CD4-positive, alpha-beta T cell (primary cell): Measurements from ENCODE around the gene ERC2. TPM values are rescaled to one million over a fixed set of nuclear protein-coding genes. Genes with fewer than 3 reads are reported as not detected.

ENCODE experiments used
- ATAC-seq: fragments of 200-7000 bp; cut with Tn5 transposase; one replicate; pipeline ENCODE4 v1.10.0; 2022; ENCODE audit warnings: mild to moderate bottlenecking; ENCODE audit not compliant: poor library complexity
- CTCF ChIA-PET: fragments of 350-600 bp; sonication (Branson Sonifier 250); formaldehyde crosslinking; loops from one replicate; lab custom pipeline; 2021; ENCODE audit warnings: antibody characterized with exemption, inconsistent platforms; lab: Charles Lee
- POLR2A ChIA-PET: fragments of 350-600 bp; sonication (Branson Sonifier 250); formaldehyde crosslinking; loops from one replicate; lab custom pipeline; 2021; ENCODE audit warnings: antibody characterized with exemption, inconsistent platforms; lab: Charles Lee
- DNase-seq, 14 experiments: peaks; one replicate each; pipeline ENCODE4 v3.0.0-alpha.2; 2013 to 2020; ENCODE audit warnings: mixed read lengths in 2 of 14
- H3K27ac ChIP-seq, 2 donors: one replicate each; pipeline versions ENCODE4 v1.5.1 to v1.7.0; 2013; ENCODE audit warnings: low read length in 2 of 2, low read depth in 1 of 2, mild to moderate bottlenecking in 1 of 2
- H3K27me3 ChIP-seq, 2 experiments: 1 replicate in 1 of 2; 2 replicates in 1 of 2; pipeline versions ENCODE4 v1.6.1 to v1.7.0; 2013; ENCODE audit warnings: low read length in 2 of 2, control low read depth in 1 of 2, mild to moderate bottlenecking in 1 of 2, moderate library complexity in 1 of 2; ENCODE audit not compliant: insufficient read depth in 2 of 2, control insufficient read depth in 1 of 2
- H3K36me3 ChIP-seq: one replicate; pipeline ENCODE4 v1.6.1; 2013; ENCODE audit warnings: low read length, control low read depth; ENCODE audit not compliant: insufficient read depth
- H3K4me1 ChIP-seq: one replicate; pipeline ENCODE4 v1.6.1; 2013; ENCODE audit warnings: low read length, control low read depth; ENCODE audit not compliant: insufficient read depth
- H3K4me3 ChIP-seq: one replicate; pipeline ENCODE4 v1.5.1; 2013; ENCODE audit warnings: mild to moderate bottlenecking, low read length, moderate library complexity
- H3K9me3 ChIP-seq, 2 experiments: 1 replicate in 1 of 2; 2 replicates in 1 of 2; pipeline versions ENCODE4 v1.6.1 to v1.7.0; 2013; ENCODE audit warnings: low read length in 2 of 2, mild to moderate bottlenecking in 2 of 2, control low read depth in 1 of 2, moderate library complexity in 1 of 2; ENCODE audit not compliant: control insufficient read depth in 1 of 2, insufficient read depth in 1 of 2
- H3K27ac Mint-ChIP-seq: one replicate; pipeline ENCODE4 v1.8.0; 2020; ENCODE audit warnings: mixed read lengths
- H3K27me3 Mint-ChIP-seq: one replicate; pipeline ENCODE4 v1.8.0; 2021; ENCODE audit warnings: mixed read lengths
- H3K36me3 Mint-ChIP-seq: one replicate; pipeline ENCODE4 v1.8.0; 2021; ENCODE audit warnings: low read depth, mixed read lengths
- H3K4me1 Mint-ChIP-seq: one replicate; pipeline ENCODE4 v1.8.0; 2021; ENCODE audit warnings: low read depth, mixed read lengths
- H3K4me3 Mint-ChIP-seq: one replicate; pipeline ENCODE4 v1.8.0; 2020; ENCODE audit warnings: mild to moderate bottlenecking, mixed read lengths
- H3K9me3 Mint-ChIP-seq: one replicate; pipeline ENCODE4 v1.8.0; 2020; ENCODE audit warnings: mixed read lengths
- intact Hi-C, 2 experiments: fragments of 100-400 bp; cut with DNase I in 1 of 2; cut with micrococcal nuclease in 1 of 2; formaldehyde crosslinking; loops; one replicate each; pipeline versions ENCODE4 v1.15.1 to v1.9.0; 2023 to 2025; cut with DNase I, micrococcal nuclease
- total RNA-seq, 174 experiments: library from RNA in 2 of 174; stranded (reverse) in 2 of 174; gene quantifications; one replicate each; pipeline ENCODE4 v1.2.3 and lab custom pipeline; 2021 to 2026
- TF ChIP-seq, protein P1 (sequence below): fragments of 200-600 bp; IDR thresholded peaks from one replicate; pipeline ENCODE4 v1.8.0; 2022; ENCODE audit warnings: antibody characterized with exemption, mild to moderate bottlenecking

ERC2 gene
- total RNA-seq, 2 experiments from 2014 or later, result not detected

DNA sequence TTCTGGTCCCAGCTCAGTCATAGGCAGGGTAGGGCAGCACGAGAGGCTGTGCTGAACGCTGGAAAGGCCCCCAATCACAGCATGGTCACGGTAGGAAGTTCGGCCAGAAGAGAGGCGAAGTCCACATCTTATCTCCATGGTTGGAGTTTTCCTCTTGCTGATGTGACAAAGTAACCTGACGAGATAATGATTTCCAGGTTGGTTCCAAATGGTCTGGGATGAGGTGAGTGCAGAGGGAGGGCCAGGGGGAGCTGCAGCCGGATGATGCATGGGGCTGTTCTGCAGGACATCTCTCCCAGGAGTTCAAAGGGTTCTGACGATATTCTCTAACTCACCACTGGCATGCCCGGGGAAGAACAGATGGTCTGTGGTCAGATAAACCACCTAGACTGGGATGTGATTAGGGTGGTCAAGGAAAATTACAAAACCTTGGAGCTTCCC, 898.0 kb downstream of the ERC2 start:
- DNase-seq, result no peak
- H3K4me1 ChIP-seq, result no peaks in the 10 kb centered on the region
- ATAC-seq, result no peak
- no peaks in the 10 kb centered on the region for H3K36me3 ChIP-seq
- TF ChIP-seq, protein P1, sequence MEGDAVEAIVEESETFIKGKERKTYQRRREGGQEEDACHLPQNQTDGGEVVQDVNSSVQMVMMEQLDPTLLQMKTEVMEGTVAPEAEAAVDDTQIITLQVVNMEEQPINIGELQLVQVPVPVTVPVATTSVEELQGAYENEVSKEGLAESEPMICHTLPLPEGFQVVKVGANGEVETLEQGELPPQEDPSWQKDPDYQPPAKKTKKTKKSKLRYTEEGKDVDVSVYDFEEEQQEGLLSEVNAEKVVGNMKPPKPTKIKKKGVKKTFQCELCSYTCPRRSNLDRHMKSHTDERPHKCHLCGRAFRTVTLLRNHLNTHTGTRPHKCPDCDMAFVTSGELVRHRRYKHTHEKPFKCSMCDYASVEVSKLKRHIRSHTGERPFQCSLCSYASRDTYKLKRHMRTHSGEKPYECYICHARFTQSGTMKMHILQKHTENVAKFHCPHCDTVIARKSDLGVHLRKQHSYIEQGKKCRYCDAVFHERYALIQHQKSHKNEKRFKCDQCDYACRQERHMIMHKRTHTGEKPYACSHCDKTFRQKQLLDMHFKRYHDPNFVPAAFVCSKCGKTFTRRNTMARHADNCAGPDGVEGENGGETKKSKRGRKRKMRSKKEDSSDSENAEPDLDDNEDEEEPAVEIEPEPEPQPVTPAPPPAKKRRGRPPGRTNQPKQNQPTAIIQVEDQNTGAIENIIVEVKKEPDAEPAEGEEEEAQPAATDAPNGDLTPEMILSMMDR, result no peak
- H3K4me3 Mint-ChIP-seq, result no peak overlapping the region
- POLR2A ChIA-PET, result no interaction called here
- peaks cover 0 to 5% of the 10 kb centered on the region in 2 experiments for H3K9me3 ChIP-seq
- H3K36me3 Mint-ChIP-seq, result no peaks in the 10 kb centered on the region
- no peaks in the 10 kb centered on the region for H3K9me3 Mint-ChIP-seq
- no peak overlapping the region for H3K4me3 ChIP-seq
- CTCF ChIA-PET, result no interaction called here
- H3K4me1 Mint-ChIP-seq, result no peaks in the 10 kb centered on the region
- intact Hi-C loops, result no loop called here
- no peaks in the 10 kb centered on the region for H3K27me3 ChIP-seq
- no peak overlapping the region for H3K27ac Mint-ChIP-seq
- no peak overlapping the region for H3K27ac ChIP-seq
- H3K27me3 Mint-ChIP-seq, result no peaks in the 10 kb centered on the region

DNA sequence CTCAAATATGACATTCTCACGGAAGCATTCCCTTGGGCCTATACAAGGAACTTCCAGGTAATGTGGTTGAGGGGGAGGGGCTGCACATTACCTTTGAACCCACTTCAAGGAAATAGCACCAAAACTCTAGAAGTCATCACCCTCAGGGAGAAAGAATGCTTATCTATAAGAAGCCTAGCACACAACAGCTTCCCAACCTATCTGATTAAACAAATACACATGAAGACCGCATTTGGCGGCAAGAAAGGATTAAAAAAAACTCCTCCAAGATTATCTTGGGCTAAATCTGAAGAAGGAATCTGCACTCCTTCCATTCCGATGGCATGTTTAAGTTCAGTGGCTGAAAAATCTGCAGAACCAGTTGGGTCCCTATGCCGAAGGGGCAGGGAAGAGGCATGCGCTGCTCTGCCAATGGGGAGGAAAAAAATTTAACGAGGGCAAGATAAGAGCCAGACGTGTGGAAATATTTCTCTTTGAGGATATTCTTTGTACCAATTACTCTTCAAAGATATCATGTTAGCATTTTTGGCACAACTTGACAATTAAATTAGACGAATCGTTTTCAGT, 899.2 kb downstream of the ERC2 start:
- CTCF ChIA-PET, result no interaction called here
- intact Hi-C loops, result no loop called here

DNA sequence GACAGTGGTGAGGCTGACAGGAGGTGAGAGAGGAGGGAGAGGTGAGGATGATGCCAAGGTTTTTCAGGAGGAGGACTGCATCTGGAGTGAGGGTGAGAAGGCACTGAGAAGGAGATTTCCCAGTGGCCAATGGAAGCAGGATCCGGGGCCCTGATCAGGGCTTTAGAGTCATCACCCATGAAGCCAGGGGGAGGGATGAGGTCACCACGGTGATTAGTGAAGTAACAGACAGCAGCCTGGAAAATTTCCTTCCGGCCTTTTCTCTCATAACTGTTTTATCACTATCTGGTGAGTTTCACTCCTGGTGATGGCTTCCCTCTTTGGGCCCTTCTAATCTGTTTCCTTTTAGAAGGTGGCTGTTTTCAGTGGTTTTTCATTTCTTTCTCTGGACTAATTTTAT, 900.7 kb downstream of the ERC2 start:
- Mint-ChIP-seq H3K4me1 (no peaks in the 10 kb centered on the region), H3K27me3 (no peaks in the 10 kb centered on the region), H3K36me3 (no peaks in the 10 kb centered on the region), H3K9me3 (no peaks in the 10 kb centered on the region), H3K4me3 (no peak overlapping the region), H3K27ac (no peak overlapping the region)
- Histone ChIP-seq H3K36me3 (no peaks in the 10 kb centered on the region), H3K27ac (no peak overlapping the region), H3K4me1 (no peaks in the 10 kb centered on the region), H3K9me3 (peaks cover 0 to 5% of the 10 kb centered on the region in 2 experiments), H3K27me3 (no peaks in the 10 kb centered on the region), H3K4me3 (no peak overlapping the region)
- ChIA-PET POLR2A (no interaction called here), CTCF (no interaction called here)
- no peak for ATAC-seq
- TF ChIP-seq, protein P1, result no peak
- intact Hi-C loops, result no loop called here
- DNase-seq, result no peak

More for the DNA sequence above, 899.2 kb downstream of the ERC2 start:
- DNase-seq, result no peak
- no peak for ATAC-seq
- Mint-ChIP-seq H3K27me3 (no peaks in the 10 kb centered on the region), H3K27ac (no peak overlapping the region), H3K36me3 (no peaks in the 10 kb centered on the region), H3K9me3 (no peaks in the 10 kb centered on the region), H3K4me3 (no peak overlapping the region), H3K4me1 (no peaks in the 10 kb centered on the region)
- H3K36me3 ChIP-seq, result no peaks in the 10 kb centered on the region
- peaks cover 0 to 5% of the 10 kb centered on the region in 2 experiments for H3K9me3 ChIP-seq
- no peaks in the 10 kb centered on the region for H3K27me3 ChIP-seq
- POLR2A ChIA-PET, result no interaction called here
- TF ChIP-seq, protein P1, result no peak
- no peak overlapping the region for H3K4me3 ChIP-seq
- H3K27ac ChIP-seq, result no peak overlapping the region
- no peaks in the 10 kb centered on the region for H3K4me1 ChIP-seq
